Hindlimb muscle (tissue), 1 donor: ENCODE data around the gene POGK. TPM values are rescaled to one million over a fixed set of nuclear protein-coding genes. Genes with fewer than 3 reads are reported as not detected.

ENCODE experiments used
- DNase-seq: peaks from one replicate; pipeline ENCODE4 v3.0.0-alpha.2; 2013
- polyA plus RNA-seq: library from polyadenylated mRNA; unstranded; fragments of 120-200 nt; gene quantifications from one replicate; pipeline ENCODE4 v1.2.1, GENCODE V29; 2013; ENCODE audit not compliant: insufficient read length

The POGK gene
- polyA plus RNA-seq, 1 donor: 12.3 TPM

DNA sequence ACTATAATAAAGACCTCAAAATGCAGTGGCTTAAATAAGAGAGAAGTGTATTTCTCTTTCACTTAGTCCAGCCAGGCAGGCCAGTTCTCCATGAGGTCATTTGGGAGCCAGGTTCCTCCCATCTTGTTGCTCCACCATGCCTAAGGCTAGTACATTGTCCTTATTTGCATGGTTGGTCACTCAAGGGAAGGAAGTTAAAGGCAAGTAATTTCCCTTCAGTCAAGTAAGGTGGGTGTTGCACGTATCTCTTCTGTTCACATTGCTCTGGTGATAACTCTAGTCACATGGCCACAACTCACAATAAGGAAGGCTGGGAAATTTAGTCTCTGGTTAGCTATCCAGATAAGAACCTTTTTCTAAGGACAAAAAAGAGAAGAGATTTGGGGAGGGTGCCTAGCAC is 64.0 kb downstream of the POGK start:
- no peak for DNase-seq

DNA sequence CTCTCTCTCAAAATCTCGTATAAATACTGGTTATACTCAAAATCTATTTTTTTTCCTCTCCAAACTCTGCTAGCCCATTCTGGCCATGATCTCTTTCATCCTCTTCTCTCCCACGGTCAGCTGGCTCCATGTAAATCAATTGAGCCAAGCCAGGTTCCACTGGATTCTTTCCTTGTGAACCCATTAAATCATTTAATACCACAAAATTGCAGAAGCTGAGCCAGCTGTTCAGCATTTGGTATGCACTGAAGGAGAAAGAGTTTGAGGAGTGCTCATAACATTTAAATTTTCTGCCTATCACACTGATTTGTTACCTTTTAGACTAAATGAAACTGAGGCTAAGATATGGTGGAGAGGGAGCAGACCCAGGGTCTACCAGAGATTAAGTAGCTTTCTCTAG is 65.9 kb downstream of the POGK start:
- DNase-seq: peak; percentile 29

- DNase-seq: peak; percentile 39
Measured at GRCh38 chr1:166905900-166906299, 66.6 kb downstream of the POGK start.

Other genes starting within 250 kb of the POGK start
- gene TADA1, start 36.8 kb downstream of the POGK start, polyA plus RNA-seq: 13.5 TPM
- 3.8 TPM for gene ILDR2, start 136.1 kb downstream of the POGK start, polyA plus RNA-seq
- gene MAEL, start 149.8 kb downstream of the POGK start, polyA plus RNA-seq: 0.99 TPM